ENCODE data around the gene POGLUT3. TPM values are rescaled to one million over a fixed set of nuclear protein-coding genes. Genes with fewer than 3 reads are reported as not detected.

Gene POGLUT3
- total RNA-seq, 1 experiment from 2014 or later: 13.1 TPM

DNA sequence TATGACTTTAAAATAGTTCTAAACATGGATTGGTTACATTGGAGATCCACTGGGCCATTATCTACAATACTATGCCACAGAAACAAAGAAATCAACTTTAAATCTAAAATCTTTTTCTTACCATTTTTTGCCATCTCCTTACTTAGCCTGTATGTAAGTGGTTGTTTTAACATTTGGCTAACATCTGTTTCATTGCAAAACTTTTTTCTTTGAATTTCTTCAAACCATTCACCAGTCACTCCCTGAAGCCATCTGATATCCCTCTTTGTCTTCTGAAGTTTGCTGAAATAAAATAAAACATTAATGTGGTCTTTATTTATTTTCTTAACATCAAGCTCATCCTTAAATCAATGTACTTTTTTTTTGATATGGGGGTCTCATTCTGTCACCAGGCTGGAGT, 43.3 kb upstream of the POGLUT3 start:
- DNase-seq: no peak
- no peak overlapping the region for H3K18ac ChIP-seq (ENCODE audit: insufficient read length, low read depth, low read length)
- no peaks in the 10 kb centered on the region for H3K23me2 ChIP-seq (ENCODE audit: insufficient read length, low read depth, low read length, poor library complexity, severe bottlenecking)
- H4K20me1 ChIP-seq (ENCODE audit: control insufficient read depth, insufficient read depth, insufficient read length): no peaks in the 10 kb centered on the region
- no peak overlapping the region for H3T11ph ChIP-seq (ENCODE audit: low read length)
- Mint-ChIP-seq H3K27me3 (ENCODE audit: low read depth) (no peaks in the 10 kb centered on the region), H3K27ac (no peak overlapping the region), H3K9me3 (no peaks in the 10 kb centered on the region), H3K4me1 (peaks cover 21 to 23% of the 10 kb centered on the region in 2 experiments), H3K4me3 (no peak overlapping the region), H3K36me3 (ENCODE audit: insufficient read depth in 1 of 3, low read depth in 3 of 3) (no peaks in the 10 kb centered on the region)
- no peak overlapping the region for H3K4ac ChIP-seq (ENCODE audit: low read depth, low read length)
- H2AFZ ChIP-seq (ENCODE audit: low read length): no peak overlapping the region
- H3K79me2 ChIP-seq (ENCODE audit: insufficient read depth, low read length): no peaks in the 10 kb centered on the region
- H3K9ac ChIP-seq (ENCODE audit: extremely low read depth, insufficient read length, low read length): no peak overlapping the region
- H2BK5ac ChIP-seq (ENCODE audit: insufficient read length, low read length): no peak overlapping the region
- no peak overlapping the region for H3K14ac ChIP-seq (ENCODE audit: insufficient read depth, low read length)
- H3K23ac ChIP-seq (ENCODE audit: insufficient read length, low read depth, low read length): no peak overlapping the region
- H2BK120ac ChIP-seq (ENCODE audit: low read depth, low read length, poor library complexity, severe bottlenecking): no peak overlapping the region
- no peaks in the 10 kb centered on the region for H3K9me3 ChIP-seq (ENCODE audit: control insufficient read depth, low read depth, low read length)
- no peak overlapping the region for H4K91ac ChIP-seq (ENCODE audit: insufficient read length, low read depth, low read length)
- no peak overlapping the region for H2AK5ac ChIP-seq (ENCODE audit: insufficient read length, low read length)
- no peak overlapping the region for H2BK20ac ChIP-seq (ENCODE audit: low read depth, low read length, poor library complexity, severe bottlenecking)
- no peak overlapping the region for H2BK15ac ChIP-seq (ENCODE audit: low read depth, low read length)
- no peak overlapping the region for H4K5ac ChIP-seq (ENCODE audit: insufficient read length, low read depth, low read length)
- no peak for TF ChIP-seq CTCF (conservative IDR thresholded peaks at IDR 0.05)
- H3K27ac ChIP-seq (ENCODE audit: insufficient read length, low read depth, low read length): no peak overlapping the region
- no peak overlapping the region for H3K4me2 ChIP-seq (ENCODE audit: insufficient read depth, insufficient read length, low read length)
- no peak overlapping the region for H3K56ac ChIP-seq (ENCODE audit: insufficient read length, low read depth, low read length)
- no peak overlapping the region for H2BK12ac ChIP-seq (ENCODE audit: insufficient read length, low read depth, low read length)
- no peaks in the 10 kb centered on the region for H3K27me3 ChIP-seq (ENCODE audit: insufficient read depth, low read length)
- H3K4me1 ChIP-seq (ENCODE audit: insufficient read depth, low read length): 0 out of 2 replicates have a peak, but pooled peaks cover 6% of the 10 kb centered on the region
- H3K79me1 ChIP-seq (ENCODE audit: insufficient read depth, low read depth, low read length, poor library complexity, severe bottlenecking): no peaks in the 10 kb centered on the region
- no peak overlapping the region for H4K8ac ChIP-seq (replicated peaks; ENCODE audit: insufficient read length, low read depth, low read length)

Data from H9 (cell line).